ENCODE measurements around the gene PCDHGB6.
"Not testable (repeated sequence)": the region's sequence is repeated elsewhere in the genome, so short reads cannot be mapped to it uniquely, and the experiment has no call there.

The PCDHGB6 gene

GRCh38 chr5:141407790-141408505 lies at the start of gene PCDHGB6:
PCDHGB6 (plus strand) TSS chr5:141408021; CDS start chr5:141408203, 182 bp downstream.
- DNase-seq (ENCODE audit: low read depth); H3K4me3 ChIP-seq (ENCODE audit: low read depth, low read length): not testable (repeated sequence)
- peak; percentile 35 for TF ChIP-seq CTCF (IDR thresholded peaks at IDR 0.05; ENCODE audit: low read depth, low read length)

- peak within 1 kb of the TSS; percentile 75 for H3K4me3 ChIP-seq (ENCODE audit: low read depth, low read length)
- TF ChIP-seq POLR2A (IDR thresholded peaks at IDR 0.05; ENCODE audit: extremely low read depth, insufficient read length) (no peak), CTCF (IDR thresholded peaks at IDR 0.05; ENCODE audit: low read depth, low read length) (peak; percentile 62)
- peak; percentile 76 for DNase-seq (ENCODE audit: low read depth)
Observed at GRCh38 chr5:141359790-141360426, 47.9 kb upstream of the PCDHGB6 start, which contains the start of gene PCDHGB2. PCDHGB2 (plus strand) TSS chr5:141359994; CDS start chr5:141360136, 142 bp downstream.

GRCh38 chr5:141360685-141361084 lies 47.1 kb upstream of the PCDHGB6 start:
- peak overlapping the region; percentile 75 for H3K4me3 ChIP-seq (ENCODE audit: low read depth, low read length)
- TF ChIP-seq POLR2A (IDR thresholded peaks at IDR 0.05; ENCODE audit: extremely low read depth, insufficient read length) = no peak
- no peak for TF ChIP-seq CTCF (IDR thresholded peaks at IDR 0.05; ENCODE audit: low read depth, low read length)
- DNase-seq (ENCODE audit: low read depth) = no peak

- DNase-seq (ENCODE audit: low read depth) = no peak
- TF ChIP-seq POLR2A (IDR thresholded peaks at IDR 0.05; ENCODE audit: extremely low read depth, insufficient read length) = no peak
- no peak for TF ChIP-seq CTCF (IDR thresholded peaks at IDR 0.05; ENCODE audit: low read depth, low read length)
- no peak for TF ChIP-seq MAX (IDR thresholded peaks at IDR 0.05; ENCODE audit: low read depth, low read length)
- TF ChIP-seq MYC (IDR thresholded peaks at IDR 0.05; ENCODE audit: low read depth, low read length) = no peak
- no peak overlapping the region for H3K4me3 ChIP-seq (ENCODE audit: low read depth, low read length)
Observed at GRCh38 chr5:141362719-141363118, 45.1 kb upstream of the PCDHGB6 start.

- TF ChIP-seq CTCF (IDR thresholded peaks at IDR 0.05; ENCODE audit: low read depth, low read length) = no peak
- TF ChIP-seq MYC (IDR thresholded peaks at IDR 0.05; ENCODE audit: low read depth, low read length) = no peak
- TF ChIP-seq MAX (IDR thresholded peaks at IDR 0.05; ENCODE audit: low read depth, low read length) = no peak
- TF ChIP-seq POLR2A (IDR thresholded peaks at IDR 0.05; ENCODE audit: extremely low read depth, insufficient read length) = no peak
- H3K4me3 ChIP-seq (ENCODE audit: low read depth, low read length) = no peak within 1 kb of the TSS
Observed at GRCh38 chr5:141363952-141364660, 43.7 kb upstream of the PCDHGB6 start, which contains the start of gene PCDHGA5. PCDHGA5 (plus strand) TSS chr5:141364162; CDS start chr5:141364331, 169 bp downstream.

More at GRCh38 chr5:141363952-141364660, 43.7 kb upstream of the PCDHGB6 start, which contains the start of gene PCDHGA5:
- DNase-seq (ENCODE audit: low read depth) = no peak
